Ishikawa (cell line): ENCODE results near the gene CAMK1D.

Source experiments
- CREB1 ChIP-seq: IDR thresholded peaks from 2 replicates; pipeline ENCODE4 v1.6.1; 2012; ENCODE audit warnings: low read depth
- EP300 ChIP-seq: IDR thresholded peaks from 2 replicates; pipeline ENCODE4 v1.6.1; 2012; ENCODE audit warnings: borderline replicate concordance
- FOXM1 ChIP-seq: IDR thresholded peaks from 2 replicates; pipeline ENCODE4 v1.6.1; 2012; ENCODE audit warnings: low read depth, borderline replicate concordance
- NFIC ChIP-seq: IDR thresholded peaks from 2 replicates; pipeline ENCODE4 v1.6.1; 2012
- TF ChIP-seq, protein P1 (sequence below): IDR thresholded peaks from 2 replicates; pipeline ENCODE4 v1.6.1; 2012; ENCODE audit warnings: low read depth, mild to moderate bottlenecking
- TF ChIP-seq, protein P2 (sequence below): IDR thresholded peaks from 2 replicates; pipeline ENCODE4 v1.6.1; 2012

DNA sequence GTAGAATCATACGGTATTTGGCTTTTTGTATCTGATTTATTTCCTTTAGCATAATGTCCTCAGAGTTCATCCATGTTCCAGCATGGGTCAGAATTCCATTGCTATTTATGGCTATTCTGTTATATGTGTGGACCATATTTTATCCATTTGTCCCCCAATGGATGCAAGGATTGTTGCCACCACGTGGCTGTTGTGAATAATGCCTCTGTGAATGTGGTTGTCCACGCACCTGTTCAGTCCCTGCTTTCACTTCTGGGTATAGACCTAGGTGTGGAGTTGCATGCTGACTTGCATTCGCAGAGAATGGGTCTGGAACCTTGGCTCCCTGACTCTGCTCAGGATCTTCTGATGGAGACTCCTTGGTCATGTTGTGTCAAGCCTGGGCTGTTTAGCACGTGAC is 199.9 kb downstream of the CAMK1D start:
- TF ChIP-seq EP300 = no peak
- TF ChIP-seq, protein P1, sequence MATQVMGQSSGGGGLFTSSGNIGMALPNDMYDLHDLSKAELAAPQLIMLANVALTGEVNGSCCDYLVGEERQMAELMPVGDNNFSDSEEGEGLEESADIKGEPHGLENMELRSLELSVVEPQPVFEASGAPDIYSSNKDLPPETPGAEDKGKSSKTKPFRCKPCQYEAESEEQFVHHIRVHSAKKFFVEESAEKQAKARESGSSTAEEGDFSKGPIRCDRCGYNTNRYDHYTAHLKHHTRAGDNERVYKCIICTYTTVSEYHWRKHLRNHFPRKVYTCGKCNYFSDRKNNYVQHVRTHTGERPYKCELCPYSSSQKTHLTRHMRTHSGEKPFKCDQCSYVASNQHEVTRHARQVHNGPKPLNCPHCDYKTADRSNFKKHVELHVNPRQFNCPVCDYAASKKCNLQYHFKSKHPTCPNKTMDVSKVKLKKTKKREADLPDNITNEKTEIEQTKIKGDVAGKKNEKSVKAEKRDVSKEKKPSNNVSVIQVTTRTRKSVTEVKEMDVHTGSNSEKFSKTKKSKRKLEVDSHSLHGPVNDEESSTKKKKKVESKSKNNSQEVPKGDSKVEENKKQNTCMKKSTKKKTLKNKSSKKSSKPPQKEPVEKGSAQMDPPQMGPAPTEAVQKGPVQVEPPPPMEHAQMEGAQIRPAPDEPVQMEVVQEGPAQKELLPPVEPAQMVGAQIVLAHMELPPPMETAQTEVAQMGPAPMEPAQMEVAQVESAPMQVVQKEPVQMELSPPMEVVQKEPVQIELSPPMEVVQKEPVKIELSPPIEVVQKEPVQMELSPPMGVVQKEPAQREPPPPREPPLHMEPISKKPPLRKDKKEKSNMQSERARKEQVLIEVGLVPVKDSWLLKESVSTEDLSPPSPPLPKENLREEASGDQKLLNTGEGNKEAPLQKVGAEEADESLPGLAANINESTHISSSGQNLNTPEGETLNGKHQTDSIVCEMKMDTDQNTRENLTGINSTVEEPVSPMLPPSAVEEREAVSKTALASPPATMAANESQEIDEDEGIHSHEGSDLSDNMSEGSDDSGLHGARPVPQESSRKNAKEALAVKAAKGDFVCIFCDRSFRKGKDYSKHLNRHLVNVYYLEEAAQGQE = no peak
- no peak for TF ChIP-seq CREB1
- TF ChIP-seq, protein P2, sequence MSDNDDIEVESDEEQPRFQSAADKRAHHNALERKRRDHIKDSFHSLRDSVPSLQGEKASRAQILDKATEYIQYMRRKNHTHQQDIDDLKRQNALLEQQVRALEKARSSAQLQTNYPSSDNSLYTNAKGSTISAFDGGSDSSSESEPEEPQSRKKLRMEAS = no peak
- TF ChIP-seq FOXM1 = no peak
- TF ChIP-seq NFIC = no peak
